Nephron progenitor cell (in vitro differentiated cells): Measurements from ENCODE around the gene NHERF1.

Experiments used
- DNase-seq: peaks from one replicate; pipeline ENCODE4 v3.0.0; 2021
- H3K27ac Mint-ChIP-seq: 2 replicates; pipeline ENCODE4 v1.8.0; 2021; ENCODE audit warnings: mild to moderate bottlenecking, moderate library complexity, mixed read lengths
- H3K27me3 Mint-ChIP-seq: 2 replicates; pipeline ENCODE4 v1.8.0; 2021; ENCODE audit warnings: mild to moderate bottlenecking, low read depth, mixed read lengths; ENCODE audit not compliant: poor library complexity
- H3K36me3 Mint-ChIP-seq: 2 replicates; pipeline ENCODE4 v1.8.0; 2021; ENCODE audit warnings: low read depth, mixed read lengths
- H3K4me1 Mint-ChIP-seq: 2 replicates; pipeline ENCODE4 v1.8.0; 2021; ENCODE audit warnings: mixed read lengths
- H3K4me3 Mint-ChIP-seq: 2 replicates; pipeline ENCODE4 v1.8.0; 2021; ENCODE audit warnings: mild to moderate bottlenecking, moderate library complexity, mixed read lengths
- H3K9me3 Mint-ChIP-seq: 2 replicates; pipeline ENCODE4 v1.8.0; 2021; ENCODE audit warnings: mild to moderate bottlenecking, moderate library complexity, mixed read lengths
- CTCF ChIP-seq: fragments of 200-600 bp; sonication (generic); IDR thresholded peaks from 2 replicates; pipeline ENCODE4 v1.5.0; 2021; ENCODE audit warnings: antibody characterized with exemption

The NHERF1 gene

GRCh38 chr17:74739227-74739831, 9.1 kb upstream of the NHERF1 start:
- H3K4me3 Mint-ChIP-seq, result peak overlapping the region; percentile 29
- H3K4me1 Mint-ChIP-seq, result peaks cover 58% of the 10 kb centered on the region
- no peak for TF ChIP-seq CTCF
- no peaks in the 10 kb centered on the region for H3K9me3 Mint-ChIP-seq
- H3K36me3 Mint-ChIP-seq, result no peaks in the 10 kb centered on the region
- DNase-seq, result no peak
- peaks cover 37% of the 10 kb centered on the region for H3K27me3 Mint-ChIP-seq
- H3K27ac Mint-ChIP-seq, result peak overlapping the region; percentile 54

- peaks cover 37% of the 10 kb centered on the region for H3K27me3 Mint-ChIP-seq
- H3K27ac Mint-ChIP-seq, result no peak overlapping the region
- TF ChIP-seq CTCF, result no peak
- peaks cover 65% of the 10 kb centered on the region for H3K4me1 Mint-ChIP-seq
- no peak for DNase-seq
- H3K4me3 Mint-ChIP-seq, result no peak overlapping the region
- H3K9me3 Mint-ChIP-seq, result no peaks in the 10 kb centered on the region
- no peaks in the 10 kb centered on the region for H3K36me3 Mint-ChIP-seq
Measured at GRCh38 chr17:74740173-74740572, 8.3 kb upstream of the NHERF1 start.

GRCh38 chr17:74740641-74741387, 7.6 kb upstream of the NHERF1 start:
- no peak for DNase-seq
- H3K36me3 Mint-ChIP-seq, result no peaks in the 10 kb centered on the region
- peaks cover 37% of the 10 kb centered on the region for H3K27me3 Mint-ChIP-seq
- TF ChIP-seq CTCF, result no peak
- H3K4me3 Mint-ChIP-seq, result no peak overlapping the region
- H3K9me3 Mint-ChIP-seq, result no peaks in the 10 kb centered on the region
- peaks cover 70% of the 10 kb centered on the region for H3K4me1 Mint-ChIP-seq
- H3K27ac Mint-ChIP-seq, result no peak overlapping the region

- Mint-ChIP-seq H3K27me3 (peaks cover 37% of the 10 kb centered on the region), H3K9me3 (no peaks in the 10 kb centered on the region), H3K4me1 (peaks cover 75% of the 10 kb centered on the region), H3K36me3 (no peaks in the 10 kb centered on the region), H3K4me3 (no peak overlapping the region), H3K27ac (no peak overlapping the region)
- TF ChIP-seq CTCF, result no peak
- no peak for DNase-seq
Measured at GRCh38 chr17:74742153-74742515, 6.3 kb upstream of the NHERF1 start.

- Mint-ChIP-seq H3K27me3 (peaks cover 28% of the 10 kb centered on the region), H3K9me3 (no peaks in the 10 kb centered on the region), H3K4me1 (peaks cover 75% of the 10 kb centered on the region), H3K36me3 (no peaks in the 10 kb centered on the region), H3K4me3 (no peak overlapping the region), H3K27ac (no peak overlapping the region)
- TF ChIP-seq CTCF, result no peak
- DNase-seq, result no peak
Measured at GRCh38 chr17:74742978-74743545, 5.4 kb upstream of the NHERF1 start.
